ENCODE measurements around the gene MLPH.

Gene MLPH

DNA sequence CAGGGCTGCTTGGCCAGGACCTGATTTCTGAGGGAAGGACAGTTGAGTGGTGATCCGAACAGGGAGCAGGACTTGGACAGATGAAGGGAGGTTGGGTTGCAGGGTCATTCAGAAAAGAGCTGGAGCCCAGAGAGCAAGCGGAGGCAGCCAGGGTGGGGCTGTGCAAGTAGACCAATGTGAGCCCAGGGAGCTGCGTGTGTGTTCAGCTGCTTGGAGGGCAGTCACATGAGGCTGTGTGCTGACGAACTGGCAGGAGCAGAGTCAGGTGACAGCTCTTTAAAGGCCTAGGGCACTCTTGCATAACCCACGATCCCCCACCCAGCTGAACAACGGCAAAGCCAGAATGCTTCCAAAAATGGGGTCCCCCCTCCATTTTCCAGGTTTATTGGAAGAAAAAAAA lies 4.6 kb upstream of the MLPH start:
- no peak for DNase-seq

DNA sequence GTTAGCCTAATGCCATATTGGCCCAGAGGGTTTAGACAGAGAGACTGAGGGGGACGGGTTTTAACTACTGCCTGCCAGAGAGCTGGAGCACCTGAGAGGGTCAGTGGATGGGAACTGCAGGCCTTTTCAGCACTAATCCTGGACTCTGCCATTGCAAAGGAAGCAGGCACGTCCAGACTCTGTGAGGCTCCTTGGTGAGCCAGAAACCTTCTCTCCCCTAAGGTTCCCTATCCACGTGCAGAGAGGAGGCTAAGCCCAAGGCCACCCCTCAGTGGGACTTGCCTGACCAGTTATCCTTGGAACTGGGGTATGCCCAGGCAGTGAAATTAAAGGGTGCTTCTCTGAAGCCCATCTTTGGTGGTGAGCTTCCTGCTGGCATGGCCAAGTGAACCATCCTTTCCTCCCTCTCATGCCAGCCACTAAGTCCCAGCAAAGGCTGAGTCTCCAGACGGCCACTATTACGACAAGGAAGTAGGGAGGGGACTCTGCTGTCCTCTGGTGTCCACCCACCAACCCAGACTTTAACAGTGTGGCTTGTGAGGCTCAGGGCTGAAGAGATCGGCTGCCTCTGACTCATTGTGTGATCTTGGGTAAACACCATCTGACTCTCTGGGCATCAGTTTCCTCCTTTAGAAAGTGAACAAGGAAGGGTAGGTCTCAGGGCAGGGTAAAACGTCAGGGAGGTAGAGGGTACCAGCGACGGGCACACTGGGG lies 3.9 kb upstream of the MLPH start:
- no peak for DNase-seq

DNA sequence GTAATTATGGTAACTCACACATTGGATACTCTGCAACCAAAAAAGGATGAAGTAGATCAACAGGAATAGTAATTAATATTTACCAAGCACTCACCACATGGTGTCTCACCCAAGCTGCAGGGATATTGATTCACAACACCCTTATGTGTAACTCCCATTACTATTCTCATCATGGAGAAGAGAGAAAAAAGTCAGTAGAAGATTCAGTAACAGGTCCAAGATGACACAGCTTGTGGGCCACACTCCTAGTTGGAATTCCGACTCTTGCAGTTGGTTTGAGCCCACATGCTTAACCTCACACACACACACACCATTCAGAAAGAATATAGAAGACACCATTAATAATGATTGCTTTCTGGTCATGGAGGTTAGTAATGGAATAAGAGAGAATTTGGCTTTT lies 1.7 kb upstream of the MLPH start:
- DNase-seq: no peak

DNA sequence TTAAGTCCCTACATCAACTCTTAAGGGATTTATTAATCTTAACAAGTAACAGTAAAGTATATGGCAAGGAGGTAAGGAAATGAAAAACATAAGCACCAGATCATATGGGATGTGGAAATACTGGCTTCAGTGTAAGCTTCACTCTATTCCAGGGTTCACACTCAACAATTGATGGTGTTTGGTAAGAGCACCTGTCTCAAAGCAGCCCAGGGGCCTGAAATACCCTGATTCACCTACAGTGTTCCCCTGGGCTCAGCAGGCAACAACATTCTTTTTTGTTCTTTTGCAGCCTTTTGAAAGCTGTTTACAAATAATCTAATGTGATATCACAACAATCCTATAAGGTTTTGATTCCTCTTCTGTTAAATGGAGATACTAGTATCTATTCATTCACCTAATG lies 1.2 kb upstream of the MLPH start:
- DNase-seq: no peak

DNA sequence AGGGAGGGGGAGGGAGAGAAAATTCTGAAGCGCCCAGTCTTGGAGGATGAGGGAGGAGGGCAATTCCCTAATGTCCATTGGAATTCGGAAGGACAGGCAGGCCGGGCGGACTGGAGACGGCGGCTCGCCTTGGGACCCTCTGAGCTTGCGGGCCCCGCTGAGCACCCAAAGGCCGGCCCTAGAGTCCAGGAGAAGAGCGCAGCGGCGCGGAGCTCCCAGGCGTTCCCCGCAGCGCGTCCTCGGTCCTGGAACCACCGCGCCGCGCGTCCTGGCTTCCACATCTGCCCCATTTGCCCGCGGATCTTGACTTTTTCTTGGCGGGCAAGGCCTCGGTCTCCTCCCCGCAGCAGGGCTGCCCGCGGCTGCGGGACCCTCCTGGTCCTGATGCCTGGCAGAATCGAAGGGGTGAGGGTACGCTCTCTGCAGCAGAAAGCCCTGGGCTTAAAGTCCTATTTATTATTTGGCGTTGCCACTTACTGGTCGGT lies 675 bp upstream of the MLPH start:
- DNase-seq: no peak

DNA sequence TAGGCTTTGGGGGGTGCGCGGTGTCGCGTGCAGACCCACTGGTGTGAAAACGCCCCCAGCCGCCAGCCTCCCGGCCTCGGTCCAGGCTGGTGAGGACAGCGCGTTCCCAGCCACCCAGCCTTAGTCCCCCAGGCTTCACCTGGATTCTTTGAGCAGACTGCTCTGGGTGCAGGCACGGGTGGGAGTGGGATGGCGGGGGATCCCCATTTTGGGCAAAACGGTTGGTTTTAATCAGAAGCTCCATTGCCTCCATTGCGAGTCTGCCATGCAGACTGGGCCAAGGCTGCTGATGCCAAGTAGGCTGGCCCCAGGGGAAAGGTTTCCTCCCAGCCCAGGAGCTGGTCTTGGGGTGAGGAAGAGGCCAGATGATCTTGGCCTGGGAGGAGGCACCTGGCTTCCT lies 445 bp downstream of the MLPH start:
- no peak for DNase-seq

DNA sequence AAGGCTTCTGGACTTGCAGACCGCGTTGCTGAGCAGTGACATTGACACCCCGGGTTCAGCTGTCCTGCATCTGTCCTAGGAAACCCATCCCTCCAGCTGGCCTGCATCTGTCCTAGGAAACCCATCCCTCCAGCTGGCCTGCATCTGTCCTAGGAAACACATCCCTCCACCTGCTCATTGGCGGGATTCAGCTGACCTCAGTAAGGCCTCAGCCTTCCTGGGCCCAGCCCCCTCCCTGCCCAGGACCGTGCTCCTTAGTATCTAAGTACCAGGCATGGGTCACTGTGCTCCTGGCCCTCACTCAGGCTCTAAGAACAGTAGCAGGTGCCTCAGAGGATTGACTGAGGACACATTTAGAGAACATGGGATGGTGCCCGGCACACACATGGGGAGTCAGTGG lies 1.2 kb downstream of the MLPH start:
- no peak for DNase-seq

DNA sequence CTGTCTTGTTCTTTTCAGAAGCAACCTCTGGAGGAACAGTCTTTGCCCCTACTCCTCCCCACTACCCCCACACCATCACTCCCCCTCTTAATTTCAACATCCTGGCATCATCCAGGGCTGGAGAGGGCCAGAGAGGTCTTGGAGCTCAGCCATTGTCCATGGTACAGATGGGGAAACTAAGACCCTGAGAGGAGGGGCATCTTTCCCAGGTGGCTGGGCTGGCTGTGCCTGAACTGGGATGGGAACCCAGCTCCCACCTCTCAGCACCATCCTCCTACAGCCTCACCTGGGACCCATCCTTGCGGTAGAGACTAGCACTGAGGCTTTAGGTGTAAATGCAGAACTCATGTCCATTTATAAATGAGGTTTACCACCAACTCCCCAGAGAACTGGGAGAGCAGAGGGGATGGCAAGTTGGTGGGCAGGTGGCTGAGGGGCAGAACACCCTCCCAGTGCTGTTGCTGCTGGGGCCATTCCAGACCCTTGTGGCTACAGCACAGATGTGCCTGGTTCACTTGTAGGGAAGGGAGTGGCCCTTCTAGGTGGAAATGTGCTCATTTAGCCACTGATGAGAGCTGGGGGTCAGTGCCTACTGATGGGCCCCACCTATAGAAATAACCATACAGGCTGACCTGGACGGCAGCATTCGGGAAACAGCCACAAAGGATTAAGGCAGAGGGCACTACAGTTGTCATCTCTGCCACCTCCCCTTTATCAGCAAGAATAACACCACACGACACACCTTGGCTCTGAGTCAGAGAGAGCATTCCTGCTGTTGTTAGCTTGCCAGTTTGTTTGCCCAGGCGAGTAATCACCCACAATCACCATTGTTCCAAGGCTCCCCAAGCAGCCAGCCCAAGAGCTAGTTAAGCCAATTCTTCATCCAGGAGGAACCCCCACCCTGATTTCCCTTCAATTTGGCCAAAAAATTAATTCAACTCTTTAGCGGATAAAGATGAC lies 2.1 kb downstream of the MLPH start:
- DNase-seq: no peak

DNA sequence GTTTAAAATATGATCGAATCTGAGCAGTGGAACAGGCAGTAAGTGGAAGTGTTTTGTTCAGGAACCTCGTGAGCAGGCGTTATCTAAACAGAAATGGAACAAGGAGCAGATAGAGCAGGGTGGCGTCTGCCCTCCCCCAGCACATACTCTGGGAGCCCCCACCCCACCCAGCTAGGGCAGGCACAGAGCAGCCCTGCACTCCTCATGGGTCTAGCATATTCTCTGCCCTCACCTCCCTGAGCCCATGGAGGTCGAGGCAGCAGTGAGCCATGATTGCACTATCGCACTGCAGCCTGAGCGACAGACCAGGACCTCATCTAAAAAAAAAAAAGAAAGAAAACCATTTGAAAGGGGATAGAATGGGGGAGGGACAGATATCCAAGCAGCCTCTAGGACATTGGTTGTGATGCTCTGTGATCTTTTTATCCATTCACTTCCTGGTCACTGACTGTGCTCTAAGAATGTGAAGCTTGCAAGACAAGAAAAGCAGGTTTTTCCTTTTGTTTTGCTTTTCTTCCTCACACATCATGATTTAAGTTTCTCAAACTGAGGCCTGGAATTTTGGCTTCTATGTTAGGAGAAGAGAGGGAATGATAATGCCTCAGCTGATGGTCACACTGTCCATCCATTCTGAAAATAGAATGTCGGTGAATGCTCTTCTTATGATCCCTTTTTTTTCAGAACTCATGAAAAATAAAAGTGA lies 3.1 kb downstream of the MLPH start:
- no peak for DNase-seq

DNA sequence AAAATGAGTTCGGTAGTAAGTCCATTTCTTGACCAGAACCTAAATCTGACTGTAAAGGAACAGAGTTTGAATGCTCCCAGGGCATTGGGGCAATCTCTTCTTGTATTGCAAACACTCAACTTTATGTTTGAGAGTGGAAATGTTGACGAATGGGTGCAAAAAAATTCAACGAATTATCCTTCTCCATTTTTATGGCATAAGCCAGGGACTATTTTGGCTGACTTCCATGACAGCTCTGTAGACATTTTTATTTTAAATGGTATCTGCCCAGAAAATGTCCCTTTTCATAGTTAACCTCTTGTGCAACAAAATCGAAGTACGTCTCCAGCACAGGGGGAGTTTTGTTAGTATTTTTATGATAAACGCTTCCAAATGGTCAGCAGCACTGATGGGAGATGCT lies 3.7 kb downstream of the MLPH start:
- DNase-seq: no peak

DNA sequence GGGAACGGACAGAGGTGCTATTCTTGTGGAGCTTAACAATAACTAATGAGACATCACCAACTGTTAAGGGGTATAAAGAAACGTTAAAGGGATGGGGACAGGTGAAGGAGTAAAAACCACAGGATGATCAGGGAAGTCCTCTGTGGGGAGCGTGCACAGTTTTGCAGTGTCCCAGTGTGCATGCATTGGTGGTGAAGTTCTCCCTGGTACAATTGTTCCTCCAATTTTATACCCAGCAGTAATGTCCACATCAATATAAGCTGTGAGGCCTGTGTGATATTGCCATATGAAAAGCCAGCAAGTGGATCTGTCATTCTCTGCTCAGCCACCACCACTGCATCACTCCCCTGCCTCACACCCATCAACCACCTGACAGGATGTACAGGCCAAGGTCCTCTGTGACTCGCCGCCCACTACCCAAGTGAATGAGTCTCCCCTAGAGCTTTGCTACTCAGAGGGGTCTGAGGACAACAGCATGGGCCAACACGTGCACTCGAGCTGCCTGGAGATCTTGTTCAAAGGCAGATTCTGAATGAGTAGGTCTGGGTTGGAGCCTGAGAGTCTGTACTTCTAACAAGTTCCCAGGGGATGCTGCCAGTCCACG lies 4.6 kb downstream of the MLPH start:
- no peak for DNase-seq

DNA sequence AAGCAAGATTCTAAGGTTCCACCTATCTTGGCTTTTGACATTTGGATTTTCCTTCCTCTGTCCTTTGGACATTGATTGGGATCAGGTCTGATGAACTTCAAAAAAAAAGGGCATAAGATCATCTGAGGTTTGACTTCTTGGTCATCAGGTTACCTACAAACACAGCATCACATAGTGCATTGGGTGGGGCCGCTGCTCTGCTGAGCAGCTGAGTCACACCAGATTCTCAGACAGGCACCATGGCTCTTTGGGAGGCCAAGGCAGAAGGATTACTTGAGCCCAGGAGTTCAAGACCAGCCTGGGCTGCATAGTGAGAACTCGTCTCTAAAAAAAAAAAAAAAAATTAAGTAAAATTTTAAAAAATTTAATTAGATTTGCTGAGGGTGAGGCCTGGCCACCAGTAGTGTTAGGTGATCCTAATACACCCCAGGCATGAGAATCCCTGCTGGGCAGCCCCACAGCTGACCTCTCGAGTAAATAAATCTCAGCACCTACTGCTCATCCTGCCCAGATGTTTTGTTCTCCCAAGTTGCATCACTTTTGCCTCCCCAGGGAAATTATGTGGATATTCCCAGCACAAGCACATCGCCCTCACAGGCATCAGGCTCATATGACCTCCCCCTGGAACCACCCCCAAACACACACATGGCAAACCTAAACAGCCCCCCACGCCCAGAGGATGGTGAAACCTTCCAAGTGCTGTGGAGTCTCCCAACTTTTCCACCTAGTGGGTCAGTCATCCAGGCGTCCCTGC lies 5.3 kb downstream of the MLPH start:
- DNase-seq: no peak

DNA sequence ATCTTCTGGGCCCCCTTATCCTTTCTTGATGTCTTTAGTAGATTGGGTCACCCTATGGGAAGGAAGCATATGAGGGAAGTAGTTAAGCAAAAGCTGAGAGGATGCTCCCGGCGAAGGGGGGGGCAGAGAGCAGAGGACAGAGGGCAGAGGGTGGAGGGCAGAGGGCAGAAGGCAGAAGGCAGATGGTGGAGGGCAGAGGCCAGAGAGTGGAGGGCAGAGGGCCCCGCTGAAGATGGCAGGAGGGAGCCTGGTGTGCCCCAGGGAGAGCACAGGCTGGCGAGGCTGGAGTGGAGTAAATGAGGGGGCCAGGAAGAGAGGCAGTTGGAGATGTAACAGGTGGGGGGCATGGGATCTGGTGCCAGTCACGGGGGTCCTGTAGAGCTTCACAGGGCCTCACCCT lies 7.0 kb downstream of the MLPH start:
- DNase-seq: no peak

DNA sequence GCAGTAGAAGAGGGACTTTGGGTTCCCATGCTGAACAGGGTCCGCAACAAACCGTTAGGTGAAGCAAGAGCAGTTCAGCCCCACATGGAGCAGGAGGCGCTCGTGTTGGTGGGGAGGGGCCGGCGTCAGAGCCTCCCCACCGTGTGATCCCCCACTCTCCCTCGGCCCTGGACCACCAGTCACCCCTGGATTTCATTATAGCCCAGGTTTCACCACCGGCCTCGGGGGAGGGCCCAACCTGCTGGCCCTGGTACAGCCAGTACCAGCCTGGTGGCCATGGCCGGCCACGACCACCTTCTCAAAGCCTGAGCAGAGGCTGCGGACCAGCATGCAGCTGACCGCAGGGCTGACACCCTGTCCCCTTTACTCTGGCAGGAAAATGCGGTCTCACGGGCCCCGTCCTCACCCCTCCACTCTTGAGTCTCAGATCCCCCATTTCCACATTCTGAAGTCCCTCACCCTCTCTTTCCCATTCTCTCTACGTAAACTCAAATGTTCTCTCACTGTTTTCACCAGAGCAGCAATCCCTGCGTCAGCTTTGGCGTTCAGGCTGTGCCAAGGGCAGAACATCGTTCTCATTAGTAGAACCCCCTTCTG lies 8.6 kb downstream of the MLPH start:
- DNase-seq: no peak

DNA sequence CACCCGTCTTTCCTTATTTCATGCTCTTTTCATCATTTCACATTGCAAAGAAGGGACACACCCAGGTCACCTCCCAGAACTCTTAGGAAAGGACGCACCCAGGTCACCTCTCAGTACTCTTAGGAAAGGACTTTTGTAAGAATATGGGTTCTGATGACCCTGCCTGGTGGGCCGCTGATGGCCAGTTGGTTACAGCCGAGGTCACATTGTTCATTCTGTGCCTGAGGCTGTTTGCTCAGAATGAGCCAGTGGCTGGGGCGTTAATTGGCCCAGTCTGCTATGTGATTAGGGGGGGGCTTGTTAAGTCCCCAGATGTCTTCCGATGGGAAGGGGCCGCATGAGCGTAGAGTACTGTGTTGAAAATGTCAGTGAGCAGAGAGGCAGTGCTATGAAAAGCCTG lies 9.4 kb downstream of the MLPH start:
- DNase-seq: no peak

DNA sequence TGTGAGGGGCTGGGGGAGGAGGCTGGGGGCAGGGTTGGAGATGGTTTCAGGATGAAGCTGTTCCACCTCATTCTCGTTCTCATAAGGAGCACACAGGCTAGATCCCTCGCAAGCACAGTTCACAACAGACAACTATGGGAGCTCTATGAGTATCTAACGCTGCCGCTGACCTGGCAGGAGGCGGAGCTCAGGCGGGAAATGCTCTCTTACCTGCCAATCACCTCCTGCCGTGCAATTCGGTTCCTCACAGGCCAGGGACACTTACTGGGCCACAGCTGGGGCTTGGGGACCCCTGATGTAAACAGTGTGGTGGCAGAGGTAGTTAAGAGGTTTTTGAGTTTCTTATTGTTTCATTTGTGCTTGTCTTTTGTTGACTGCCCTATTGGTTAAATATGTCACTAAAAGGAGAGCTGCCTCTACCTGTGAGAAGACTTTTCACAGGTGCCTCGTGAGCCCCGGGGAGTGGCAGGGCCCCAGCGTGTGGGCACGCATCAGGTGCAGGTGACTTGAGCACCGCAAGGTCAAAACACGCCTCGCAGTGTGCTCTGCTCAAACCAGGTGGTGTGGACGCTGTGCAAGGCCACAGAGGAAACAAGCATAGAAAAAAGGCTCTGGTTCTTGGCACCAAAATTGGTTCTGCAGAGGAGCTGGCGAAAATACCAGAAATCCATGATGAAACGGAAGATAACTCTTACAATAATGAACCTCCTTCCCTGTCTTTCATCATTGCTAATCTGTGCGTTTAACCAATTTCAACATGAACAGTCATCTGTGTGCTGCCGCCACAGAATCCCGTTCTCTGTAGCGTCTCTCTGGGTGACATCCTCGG lies 10.2 kb downstream of the MLPH start:
- DNase-seq: no peak

DNA sequence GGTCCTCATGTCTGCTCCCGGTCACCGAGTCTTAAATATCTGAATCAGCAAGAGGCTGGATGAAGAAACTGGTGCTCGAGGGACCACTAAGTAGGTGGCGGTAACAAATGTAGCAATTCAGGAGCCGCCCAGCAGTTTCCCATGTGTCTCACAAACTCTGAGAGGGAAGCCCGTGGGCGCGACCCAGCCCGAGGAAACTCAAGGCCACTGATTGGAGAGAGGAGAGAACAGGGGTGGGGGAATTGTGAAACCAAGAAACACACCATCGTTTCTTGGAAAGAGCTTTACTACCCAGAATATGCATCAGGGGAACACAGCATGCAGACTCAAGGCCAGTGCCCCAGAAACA lies 10.8 kb downstream of the MLPH start:
- no peak for DNase-seq

DNA sequence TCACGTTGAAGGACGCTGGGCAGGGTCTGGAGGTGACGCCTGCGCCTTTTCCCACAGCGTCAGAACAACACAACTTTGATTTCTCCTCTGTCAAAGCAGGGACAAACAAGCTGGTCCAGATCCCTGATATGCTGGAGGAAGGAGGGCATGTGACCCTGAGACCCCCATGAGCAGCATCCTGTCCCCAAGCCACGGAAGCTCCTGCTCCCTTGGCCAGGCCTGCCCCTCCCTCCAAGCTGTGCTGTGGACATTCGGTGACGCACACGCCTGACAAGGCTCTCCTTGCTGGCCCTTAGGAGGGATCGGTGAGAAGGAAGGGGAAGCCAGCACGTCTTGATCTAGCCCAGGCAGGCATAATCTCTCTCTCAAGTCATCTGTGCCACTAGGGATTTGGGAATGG lies 11.3 kb downstream of the MLPH start:
- DNase-seq: no peak

DNA sequence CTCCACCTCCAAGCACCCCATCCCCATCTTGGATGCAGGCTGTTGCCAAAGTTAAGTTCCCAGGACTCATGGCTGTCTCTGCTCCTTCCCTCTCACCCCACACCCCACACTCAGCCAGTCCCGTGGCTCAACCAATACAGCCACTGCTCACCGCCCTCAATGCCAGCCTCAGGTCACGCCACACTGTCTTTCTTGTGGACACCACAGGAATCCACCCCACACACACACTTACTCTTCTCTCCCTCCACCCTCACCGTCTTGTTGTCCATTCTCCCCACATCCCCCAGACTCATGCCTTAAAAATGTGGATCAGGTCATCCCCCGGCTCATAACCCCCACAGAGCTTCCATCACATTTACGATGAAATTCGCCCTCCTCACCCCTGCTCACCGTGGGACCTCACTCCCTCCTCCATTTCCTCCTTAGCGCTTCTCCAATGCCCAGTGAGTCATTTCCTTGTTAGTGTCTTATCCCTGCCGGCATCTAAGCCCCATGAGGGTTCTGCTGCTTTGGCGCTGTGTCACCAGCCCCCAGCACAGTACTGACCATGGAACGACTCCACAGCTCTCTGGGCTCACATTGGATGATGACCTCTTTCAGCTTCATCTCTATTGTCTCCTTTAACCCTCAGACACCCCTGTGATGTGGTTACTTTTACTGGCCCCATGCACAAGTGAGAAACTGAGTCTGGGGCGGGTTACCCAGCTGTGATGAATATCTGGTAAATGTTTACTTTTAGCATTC lies 13.8 kb downstream of the MLPH start:
- no peak for DNase-seq

DNA sequence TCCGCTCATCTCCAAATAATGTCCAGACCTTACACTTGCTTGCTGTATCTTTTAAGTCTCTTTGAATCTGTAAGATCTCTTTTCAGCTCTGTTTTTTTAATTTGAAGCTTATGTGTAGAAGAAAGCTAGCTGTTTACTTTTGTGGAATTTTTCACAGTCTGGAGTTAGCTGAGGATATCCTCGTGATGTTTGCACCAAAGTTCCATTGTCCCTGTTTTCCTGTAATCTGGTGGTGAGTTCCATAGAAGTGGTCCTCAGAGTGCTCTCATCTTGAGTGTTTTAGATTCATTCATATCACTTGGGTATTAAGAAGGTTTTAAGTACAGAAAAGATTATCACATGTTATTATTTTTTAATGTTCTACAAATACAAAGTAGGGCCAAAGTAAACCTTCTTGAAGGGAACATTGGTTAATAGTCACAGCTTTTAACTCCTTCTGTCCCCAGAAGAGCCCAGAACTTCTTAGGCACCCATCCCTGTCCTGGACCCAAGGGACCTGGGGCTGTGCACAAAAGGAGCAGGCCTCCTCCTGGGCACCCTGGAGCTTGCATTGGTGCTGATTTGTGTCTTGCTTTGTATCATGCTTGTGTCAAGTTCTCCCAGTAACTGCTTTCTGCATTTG lies 15.0 kb downstream of the MLPH start:
- DNase-seq: no peak
